K562 (cell line): Measurements from ENCODE around the gene C1QL3. TPM values are rescaled to one million over a fixed set of nuclear protein-coding genes. Genes with fewer than 3 reads are reported as not detected.

ENCODE experiments used
- CBFA2T3 ChIP-seq: fragments of 450-650 bp; IDR thresholded peaks from 2 replicates; pipeline ENCODE4 v1.6.1; 2017
- CTCF ChIP-seq, 3 experiments: IDR thresholded peaks in 2 of 3; conservative IDR thresholded peaks in 1 of 3; 2 replicates each; pipeline ENCODE4 v1.5.1; 2011 to 2012; ENCODE audit warnings: low read length in 3 of 3, mild to moderate bottlenecking in 3 of 3, control low read depth in 2 of 3, improper control_type of control experiment in 1 of 3, inconsistent platforms in 1 of 3, low read depth in 1 of 3, mixed read lengths in 1 of 3, moderate library complexity in 1 of 3; ENCODE audit not compliant: insufficient read depth in 2 of 3
- DPF2 ChIP-seq: fragments of 450-650 bp; IDR thresholded peaks from 2 replicates; pipeline ENCODE4 v1.6.1; 2016
- EGR1 ChIP-seq: fragments of 450-650 bp; conservative IDR thresholded peaks from 2 replicates; pipeline ENCODE4 v1.6.1; 2017; ENCODE audit warnings: mild to moderate bottlenecking
- ETV5 ChIP-seq: sonication (generic); formaldehyde crosslinking; IDR thresholded peaks from 2 replicates; pipeline ENCODE4 v1.4.0; 2020; ENCODE audit warnings: low read depth, mild to moderate bottlenecking, missing genetic modification reagents
- ETV6 ChIP-seq, 3 experiments: fragments of 150-350 bp in 1 of 3; sonication (generic) in 1 of 3; formaldehyde crosslinking in 1 of 3; IDR thresholded peaks; 2 replicates each; pipeline versions ENCODE4 v1.6.1 to v1.8.0; 2014 to 2022; ENCODE audit warnings: borderline replicate concordance in 2 of 3, low read depth in 2 of 3, antibody characterized with exemption in 1 of 3, low read length in 1 of 3, mild to moderate bottlenecking in 1 of 3, missing genetic modification reagents in 1 of 3
- GATA2 ChIP-seq: sonication (generic); formaldehyde crosslinking; IDR thresholded peaks from 2 replicates; pipeline ENCODE4 v1.4.0; 2020; ENCODE audit warnings: mild to moderate bottlenecking, missing genetic modification reagents
- HCFC1 ChIP-seq: IDR thresholded peaks from 2 replicates; pipeline ENCODE4 v1.6.1; 2012; ENCODE audit warnings: low read depth, low read length, improper control_type of control experiment
- HMGN3 ChIP-seq: IDR thresholded peaks from 2 replicates; pipeline ENCODE4 v1.6.1; 2011; ENCODE audit warnings: borderline replicate concordance, low read depth, mild to moderate bottlenecking, mixed read lengths, low read length; ENCODE audit not compliant: insufficient read length; ENCODE audit errors: extremely low read depth
- JUND ChIP-seq, 2 experiments: IDR thresholded peaks; 2 replicates in 1 of 2; 3 replicates in 1 of 2; pipeline ENCODE4 v1.6.1; 2011; ENCODE audit warnings: borderline replicate concordance in 2 of 2, low read depth in 2 of 2, low read length in 2 of 2, improper control_type of control experiment in 1 of 2, missing biosample characterization in 1 of 2, missing genetic modification characterization in 1 of 2, missing genetic modification reagents in 1 of 2
- MCM5 ChIP-seq: fragments of 450-650 bp; IDR thresholded peaks from 2 replicates; pipeline ENCODE4 v1.6.1; 2016; ENCODE audit warnings: low read depth
- PHTF2 ChIP-seq: fragments of 250-450 bp; sonication (Bioruptor Pico); IDR thresholded peaks from 2 replicates; pipeline ENCODE4 v1.5.0; 2021; ENCODE audit warnings: mild to moderate bottlenecking
- PTBP1 ChIP-seq: fragments of 200-400 bp; formaldehyde crosslinking; IDR thresholded peaks from 2 replicates; pipeline ENCODE4 v1.6.1; 2017; ENCODE audit warnings: low read depth, low read length
- SMARCA4 ChIP-seq: fragments of 450-650 bp; IDR thresholded peaks from 2 replicates; pipeline ENCODE4 v1.6.1; 2016
- SP2 ChIP-seq: IDR thresholded peaks from 2 replicates; pipeline ENCODE4 v1.6.1; 2011; ENCODE audit warnings: mild to moderate bottlenecking, low read depth, low read length, moderate library complexity; ENCODE audit not compliant: poor library complexity, severe bottlenecking; ENCODE audit errors: extremely low read depth
- TEAD4 ChIP-seq, 2 experiments: sonication (generic) in 1 of 2; formaldehyde crosslinking in 1 of 2; IDR thresholded peaks; 2 replicates each; pipeline versions ENCODE4 v1.6.1 to v1.8.0; 2012 to 2022; ENCODE audit warnings: borderline replicate concordance in 1 of 2, inconsistent platforms in 1 of 2, low read length in 1 of 2, mild to moderate bottlenecking in 1 of 2, missing genetic modification reagents in 1 of 2
- THRB ChIP-seq: fragments of 450-650 bp; formaldehyde crosslinking; conservative IDR thresholded peaks from 2 replicates; pipeline ENCODE4 v1.4.0; 2022; ENCODE audit warnings: mild to moderate bottlenecking, missing genetic modification characterization
- TRIM28 ChIP-seq: fragments of 450-650 bp; IDR thresholded peaks from 2 replicates; pipeline ENCODE4 v1.6.1; 2017
- ZFX ChIP-seq: sonication (generic); formaldehyde crosslinking; IDR thresholded peaks from 2 replicates; pipeline ENCODE4 v1.8.0; 2022; ENCODE audit warnings: mild to moderate bottlenecking, missing genetic modification reagents, moderate library complexity
- ZNF24 ChIP-seq: fragments of 450-650 bp; IDR thresholded peaks from 2 replicates; pipeline ENCODE4 v1.6.1; 2016
- ZNF717 ChIP-seq: fragments of 250-450 bp; sonication (Bioruptor Pico); IDR thresholded peaks from 2 replicates; pipeline ENCODE4 v1.5.0; 2021
- ZNF76 ChIP-seq: fragments of 250-450 bp; sonication (Bioruptor Pico); IDR thresholded peaks from 2 replicates; pipeline ENCODE4 v1.4.0; 2020; ENCODE audit warnings: mild to moderate bottlenecking, moderate library complexity, borderline replicate concordance
- polyA plus RNA-seq, 8 experiments: library from polyadenylated mRNA; depleted of rRNA in 4 of 8; stranded (reverse) in 5 of 8; unstranded in 3 of 8; fragments of >200 nt; fragmentation: Nextera tagmentation in 2 of 8; fragmentation: Illumina TruSeq in 1 of 8; extraction: Ambion mirVana in 2 of 8; extraction: Trizol in 1 of 8; gene quantifications; 2 replicates each; pipeline versions ENCODE4 v1.2.1 to v1.2.3, GENCODE V29; 2011 to 2014; ENCODE audit warnings: inconsistent platforms in 1 of 8, missing spikeins in 1 of 8
- total RNA-seq, 7 experiments: library from RNA; depleted of rRNA in 6 of 7; stranded (reverse); fragments of >200 nt in 6 of 7; fragmentation: Illumina TruSeq in 2 of 7; extraction: Trizol in 2 of 7; gene quantifications; 2 replicates each; pipeline versions ENCODE4 v1.2.1 to v1.2.3, GENCODE V29; 2011 to 2021; ENCODE audit warnings: low replicate concordance in 1 of 7
- TF ChIP-seq, protein P1 (sequence below): fragments of 250-450 bp; sonication (Bioruptor Pico); IDR thresholded peaks from 2 replicates; pipeline ENCODE4 v1.8.0; 2022; ENCODE audit warnings: moderate library complexity, mild to moderate bottlenecking, inconsistent platforms

Gene C1QL3
- total and polyA plus RNA-seq, 9 of the 15 experiments (the other 6 are each of a cell fraction or from before 2014, with no cell fraction given) = 0.28 to 0.37 TPM; not detected in 7

DNA sequence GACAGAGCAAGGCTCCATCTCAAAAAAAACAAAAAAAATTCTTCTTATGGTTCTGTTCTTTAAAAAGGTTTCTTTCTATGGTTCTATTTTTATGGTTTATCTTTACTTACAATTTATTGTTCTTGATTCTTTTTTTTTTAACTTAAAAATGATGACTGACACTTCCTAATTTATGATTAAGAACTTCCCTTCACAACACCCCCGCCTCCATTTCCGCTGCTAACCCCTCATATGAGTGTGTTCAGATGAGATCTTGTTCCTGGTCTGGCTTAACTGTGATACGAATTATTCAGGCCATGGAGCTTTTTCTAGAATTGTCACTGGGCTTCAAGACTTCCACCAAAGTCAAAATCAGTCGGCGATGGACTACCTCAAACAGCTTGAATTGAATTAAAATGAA is 50.9 kb downstream of the C1QL3 start (continued):
- no peak for TF ChIP-seq CTCF (IDR thresholded peaks at IDR 0.05 in 2 of 3, conservative IDR thresholded peaks at IDR 0.05 in 1 of 3; ENCODE audit: insufficient read depth in 2 of 3, low read depth in 1 of 3, low read length in 3 of 3)
- TF ChIP-seq EGR1 = peak; percentile 64; the same call in 1 of the 2 replicates
- no peak for TF ChIP-seq MCM5
- TF ChIP-seq ZFX (CRISPR knock-in tag) = no peak
- TF ChIP-seq SMARCA4 = 0 out of 2 replicates have a peak, but pooled peaks have one; percentile 35
- no peak for TF ChIP-seq HCFC1
- no peak for TF ChIP-seq ZNF24
- peak in 1 of 2 experiments; percentile 74; a peak in 1 of 4 replicates for TF ChIP-seq ETV6 (IDR thresholded peaks at IDR 0.05; ENCODE audit: borderline replicate concordance in 1 of 2, low read depth in 2 of 2, low read length in 1 of 2)
- TF ChIP-seq ETV6 (CRISPR knock-in tag; IDR thresholded peaks at IDR 0.05; ENCODE audit: borderline replicate concordance) = no peak
- TF ChIP-seq HMGN3 = no peak
- TF ChIP-seq ETV5 (CRISPR knock-in tag) = no peak
- no peak for TF ChIP-seq THRB (CRISPR knock-in tag)
- TF ChIP-seq TEAD4 (IDR thresholded peaks at IDR 0.05; ENCODE audit: low read length) = peak; percentile 31; the same call in 1 of the 2 replicates
- TF ChIP-seq TEAD4 (CRISPR knock-in tag; IDR thresholded peaks at IDR 0.05; ENCODE audit: borderline replicate concordance) = no peak
- TF ChIP-seq PHTF2 (CRISPR knock-in tag) = no peak
- 0 out of 2 replicates have a peak, but pooled peaks have one; percentile 6 for TF ChIP-seq JUND (IDR thresholded peaks at IDR 0.05; ENCODE audit: borderline replicate concordance, low read depth, low read length)
- no peak for TF ChIP-seq JUND (tag; IDR thresholded peaks at IDR 0.05; ENCODE audit: borderline replicate concordance, low read depth, low read length)
- no peak for TF ChIP-seq ZNF76 (CRISPR knock-in tag)
- TF ChIP-seq, protein P1, sequence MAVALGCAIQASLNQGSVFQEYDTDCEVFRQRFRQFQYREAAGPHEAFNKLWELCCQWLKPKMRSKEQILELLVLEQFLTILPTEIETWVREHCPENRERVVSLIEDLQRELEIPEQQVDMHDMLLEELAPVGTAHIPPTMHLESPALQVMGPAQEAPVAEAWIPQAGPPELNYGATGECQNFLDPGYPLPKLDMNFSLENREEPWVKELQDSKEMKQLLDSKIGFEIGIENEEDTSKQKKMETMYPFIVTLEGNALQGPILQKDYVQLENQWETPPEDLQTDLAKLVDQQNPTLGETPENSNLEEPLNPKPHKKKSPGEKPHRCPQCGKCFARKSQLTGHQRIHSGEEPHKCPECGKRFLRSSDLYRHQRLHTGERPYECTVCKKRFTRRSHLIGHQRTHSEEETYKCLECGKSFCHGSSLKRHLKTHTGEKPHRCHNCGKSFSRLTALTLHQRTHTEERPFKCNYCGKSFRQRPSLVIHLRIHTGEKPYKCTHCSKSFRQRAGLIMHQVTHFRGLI (CRISPR knock-in tag) = no peak
- no peak for TF ChIP-seq PTBP1
- peak; percentile 50; the same call in 1 of the 2 replicates for TF ChIP-seq CBFA2T3
- peak; percentile 55 for TF ChIP-seq DPF2
- TF ChIP-seq TRIM28 = no peak
- no peak for TF ChIP-seq SP2
- no peak for TF ChIP-seq GATA2
- no peak for TF ChIP-seq ZNF717
